Activated CD8-positive, alpha-beta memory T cell treated with anti-CD3 and anti-CD28 coated beads for 36 hours (primary cell): Measurements from ENCODE around the gene RNASEH2B. TPM values are rescaled to one million over a fixed set of nuclear protein-coding genes. Genes with fewer than 3 reads are reported as not detected.

Experiments used
- CTCF ChIA-PET: fragments of 350-600 bp; sonication (Branson Sonifier 250); formaldehyde crosslinking; loops from one replicate; lab custom pipeline; 2021; ENCODE audit warnings: antibody characterized with exemption; lab: Charles Lee
- POLR2A ChIA-PET: fragments of 350-600 bp; sonication (Branson Sonifier 250); formaldehyde crosslinking; loops from one replicate; lab custom pipeline; 2021; ENCODE audit warnings: antibody characterized with exemption; lab: Charles Lee
- total RNA-seq, 2 experiments: library from RNA; stranded (reverse); gene quantifications; one replicate each; pipeline ENCODE4 v1.2.3, GENCODE V29; 2021

RNASEH2B gene
- total RNA-seq, 2 experiments from 2014 or later: 66.4 to 68.3 TPM

DNA sequence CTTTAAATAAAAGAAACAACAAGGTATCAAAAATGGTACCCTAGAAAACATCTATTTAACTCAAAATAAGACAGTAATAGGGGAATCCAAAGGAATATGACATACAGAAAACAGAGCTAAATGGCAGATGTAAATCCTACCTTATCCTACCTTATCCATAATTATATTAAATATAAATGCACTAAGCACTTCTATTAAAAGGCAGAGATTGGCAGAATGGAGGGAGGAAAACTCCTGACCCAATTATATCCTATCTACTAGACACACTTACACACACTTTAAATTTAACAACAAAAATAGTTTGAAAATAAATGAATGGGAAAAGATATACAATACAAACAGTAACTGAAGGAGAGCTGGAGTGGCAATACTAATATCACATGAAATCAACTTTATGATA, 14.4 kb downstream of the RNASEH2B start:
- CTCF ChIA-PET: interaction anchor here (1.8 kb wide), 1 partner anchor 12 kb away, joined by 4 read pairs; no protein-coding TSS in a partner anchor

DNA sequence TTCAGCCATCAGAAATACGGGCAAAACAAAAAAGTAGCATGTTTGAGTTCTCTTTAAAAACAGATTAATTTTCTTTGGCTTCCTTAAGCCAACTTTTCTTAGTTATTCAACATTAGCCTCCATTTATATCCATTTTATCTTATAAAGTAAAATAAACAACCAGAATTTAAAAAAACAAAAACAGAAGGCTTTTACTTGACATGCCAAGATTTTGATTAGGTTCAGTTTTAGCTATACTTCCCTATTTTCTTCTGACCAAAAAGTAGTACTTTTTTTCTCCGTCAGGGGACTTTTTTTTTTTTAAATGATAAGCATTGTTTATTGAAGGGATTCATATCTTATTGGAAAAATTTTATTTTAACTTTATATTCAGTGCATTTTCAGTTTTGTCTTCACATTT, 18.1 kb downstream of the RNASEH2B start:
- POLR2A ChIA-PET: no interaction called here
- CTCF ChIA-PET: no interaction called here

More for the DNA sequence above, 14.4 kb downstream of the RNASEH2B start:
- POLR2A ChIA-PET: no interaction called here

DNA sequence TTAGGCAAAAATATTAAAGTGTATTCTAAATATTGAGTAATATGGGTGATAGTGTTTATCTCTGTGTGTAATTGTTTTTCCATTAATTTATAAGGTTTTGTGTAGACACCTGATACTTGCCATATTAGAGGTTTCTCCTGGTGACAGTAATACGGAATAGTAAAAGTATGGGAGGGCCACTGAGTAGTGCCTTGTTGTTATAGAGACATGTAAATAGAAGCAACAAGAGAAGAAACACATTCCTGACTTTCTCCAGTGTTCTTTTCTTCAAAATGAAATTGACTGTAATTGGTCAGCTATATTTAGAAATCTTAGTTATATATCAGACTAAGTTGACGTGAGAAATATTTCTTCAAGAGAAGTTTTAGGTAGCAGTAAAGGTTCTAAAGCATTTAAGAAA, 18.5 kb downstream of the RNASEH2B start:
- CTCF ChIA-PET: no interaction called here
- POLR2A ChIA-PET: no interaction called here

DNA sequence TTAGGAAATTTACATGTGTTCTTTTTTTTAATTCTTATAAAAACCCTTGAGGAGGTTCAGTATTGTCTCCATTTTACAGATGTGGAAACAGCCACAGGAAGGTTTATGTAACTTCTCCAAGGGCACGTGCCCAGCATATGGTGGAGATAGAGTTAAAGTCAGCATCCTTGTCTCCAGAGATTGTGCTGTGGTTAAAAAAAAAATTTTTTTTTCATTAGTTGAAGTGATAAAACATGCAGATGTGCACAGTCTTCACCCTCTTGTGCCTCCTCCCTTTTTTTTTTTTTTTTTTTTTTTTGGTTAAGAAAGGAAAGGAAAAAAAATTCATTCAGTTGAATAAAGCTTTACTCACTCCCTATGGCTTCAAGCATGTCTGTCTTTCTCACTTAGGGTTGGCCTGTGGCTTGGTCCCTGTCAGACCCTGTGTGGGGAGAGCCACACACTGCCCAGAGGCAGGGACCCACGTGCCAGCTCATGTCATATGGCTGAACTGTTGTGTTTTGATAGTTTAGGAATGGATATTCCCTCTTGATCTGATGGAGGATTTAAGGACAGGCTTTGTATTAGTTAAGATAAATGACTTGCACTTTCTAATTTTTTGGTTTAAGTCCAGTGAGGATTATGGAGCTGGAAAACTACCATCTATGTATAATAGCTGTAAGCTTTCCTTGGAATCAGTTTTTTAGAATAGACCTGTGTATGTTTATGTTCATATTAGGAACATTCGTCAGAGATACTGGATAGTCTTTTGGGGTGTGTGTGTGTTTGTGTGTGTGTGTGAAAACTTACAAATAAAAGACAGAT, 19.3 kb downstream of the RNASEH2B start:
- POLR2A ChIA-PET: interaction anchor here (0.5 kb wide), 1 partner anchor 177 kb away, joined by 3 read pairs; no protein-coding TSS in a partner anchor
- CTCF ChIA-PET: no interaction called here

DNA sequence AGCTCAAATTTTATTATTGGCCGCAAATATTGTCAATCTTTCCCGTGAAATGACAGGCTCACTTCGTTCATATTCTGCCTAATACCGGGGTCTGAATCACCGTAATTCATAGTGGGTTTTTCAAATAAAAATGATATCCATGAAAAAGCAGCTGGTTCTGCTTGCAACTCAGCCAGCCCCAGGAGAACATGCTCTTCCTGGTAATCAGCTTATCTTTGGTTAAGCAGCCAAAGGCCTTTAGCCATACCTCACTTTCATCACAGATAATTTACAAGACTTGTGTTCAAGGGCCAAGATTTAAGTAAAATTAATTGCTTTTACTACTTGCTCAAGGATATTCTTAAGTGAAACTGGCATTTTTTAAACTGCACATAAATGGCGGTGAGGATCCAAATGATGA, 22.5 kb downstream of the RNASEH2B start:
- CTCF ChIA-PET: interaction anchor here (1.1 kb wide), 1 partner anchor 20 kb away, joined by 3 read pairs; no protein-coding TSS in a partner anchor
- POLR2A ChIA-PET: no interaction called here

DNA sequence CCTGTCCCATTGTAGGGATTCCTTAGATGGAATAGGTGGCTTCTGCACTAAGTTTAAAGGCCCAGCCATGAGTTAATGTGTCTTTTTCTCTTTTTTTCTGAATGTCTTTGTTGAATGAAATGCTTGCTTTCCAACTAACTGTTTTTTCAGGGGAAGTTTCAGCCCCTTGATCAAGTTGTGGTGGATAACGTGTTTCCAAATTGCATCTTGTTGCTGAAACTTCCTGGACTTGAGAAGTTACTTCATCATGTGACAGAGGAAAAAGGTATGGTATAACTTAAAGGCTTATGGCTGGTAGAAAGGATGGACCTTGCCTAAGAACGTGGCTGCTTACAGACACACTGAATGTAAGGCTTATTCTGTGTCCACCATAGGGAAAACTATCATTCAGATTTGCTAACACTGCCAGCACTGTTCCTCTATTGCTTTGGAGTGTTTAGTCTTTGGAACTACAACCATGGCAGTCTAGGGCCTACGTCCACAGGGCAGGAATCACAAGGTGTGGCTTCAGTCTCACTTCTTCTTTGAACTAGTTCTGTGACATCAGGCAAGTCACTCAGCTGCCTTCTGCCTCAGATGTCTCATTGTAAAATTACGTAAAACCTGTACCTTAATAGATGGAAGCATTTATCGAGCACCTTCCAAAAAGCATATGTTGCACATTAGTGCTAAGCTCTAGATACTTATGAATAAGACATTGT, 25.3 kb downstream of the RNASEH2B start:
- ChIA-PET POLR2A (no interaction called here), CTCF (no interaction called here)

DNA sequence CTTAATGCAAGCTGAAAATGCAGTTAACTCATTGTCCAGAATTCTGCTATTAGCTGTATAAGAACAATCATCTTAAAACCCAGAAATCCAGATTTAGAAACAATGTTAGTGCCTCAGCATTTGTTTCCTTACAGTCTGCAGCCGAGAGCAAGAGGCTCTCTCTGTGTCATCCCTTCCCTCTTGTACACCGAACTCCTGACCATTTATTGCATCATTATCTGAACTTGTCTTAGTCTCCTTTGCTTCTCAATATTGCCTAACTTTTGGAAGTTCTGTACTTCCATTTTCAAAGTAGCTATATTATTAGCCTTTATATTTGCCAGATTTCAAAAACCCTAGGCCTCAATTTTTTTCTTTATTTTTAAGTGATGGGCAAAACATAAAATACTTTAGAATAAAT, 27.1 kb downstream of the RNASEH2B start:
- CTCF ChIA-PET: no interaction called here
- POLR2A ChIA-PET: no interaction called here

DNA sequence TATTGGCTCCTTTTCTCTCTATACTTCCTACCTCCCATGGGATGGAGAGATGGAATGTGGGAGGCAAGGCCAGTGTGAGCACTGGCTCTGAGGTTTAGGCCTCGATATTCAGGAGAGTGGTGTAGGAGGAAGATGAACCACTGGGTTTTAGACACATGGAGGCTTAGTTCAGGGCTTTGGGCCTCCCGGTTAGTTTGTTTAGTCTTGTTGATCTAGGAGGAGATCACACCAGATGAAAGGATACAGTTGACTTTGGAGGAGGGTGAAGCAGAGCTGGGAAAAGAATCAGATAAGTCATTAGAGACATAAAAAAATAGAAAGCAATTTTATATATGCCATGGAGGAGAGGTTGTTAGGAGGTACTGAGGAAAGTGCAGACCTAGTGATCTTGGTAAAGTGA, 30.9 kb downstream of the RNASEH2B start:
- CTCF ChIA-PET: no interaction called here
- POLR2A ChIA-PET: no interaction called here

DNA sequence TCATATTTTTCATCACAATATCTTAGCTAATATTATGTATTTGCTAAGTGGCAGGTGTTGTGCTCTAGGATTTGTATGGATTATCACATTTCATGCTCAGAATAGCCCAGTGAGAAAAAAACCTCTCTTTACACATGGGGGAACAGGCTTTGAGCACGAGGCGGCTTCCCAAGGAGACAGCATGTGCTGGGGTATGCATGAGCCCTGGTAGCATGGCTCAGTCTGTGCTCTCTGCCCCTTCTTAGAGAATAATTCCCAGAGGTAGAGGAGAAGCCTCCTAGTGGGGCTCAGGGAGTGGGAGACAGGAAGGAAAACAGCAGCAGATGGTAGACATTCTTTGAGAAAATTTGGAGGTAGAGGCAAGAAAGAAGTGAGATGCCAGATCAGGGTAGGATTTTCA, 31.6 kb downstream of the RNASEH2B start:
- ChIA-PET POLR2A (no interaction called here), CTCF (no interaction called here)

DNA sequence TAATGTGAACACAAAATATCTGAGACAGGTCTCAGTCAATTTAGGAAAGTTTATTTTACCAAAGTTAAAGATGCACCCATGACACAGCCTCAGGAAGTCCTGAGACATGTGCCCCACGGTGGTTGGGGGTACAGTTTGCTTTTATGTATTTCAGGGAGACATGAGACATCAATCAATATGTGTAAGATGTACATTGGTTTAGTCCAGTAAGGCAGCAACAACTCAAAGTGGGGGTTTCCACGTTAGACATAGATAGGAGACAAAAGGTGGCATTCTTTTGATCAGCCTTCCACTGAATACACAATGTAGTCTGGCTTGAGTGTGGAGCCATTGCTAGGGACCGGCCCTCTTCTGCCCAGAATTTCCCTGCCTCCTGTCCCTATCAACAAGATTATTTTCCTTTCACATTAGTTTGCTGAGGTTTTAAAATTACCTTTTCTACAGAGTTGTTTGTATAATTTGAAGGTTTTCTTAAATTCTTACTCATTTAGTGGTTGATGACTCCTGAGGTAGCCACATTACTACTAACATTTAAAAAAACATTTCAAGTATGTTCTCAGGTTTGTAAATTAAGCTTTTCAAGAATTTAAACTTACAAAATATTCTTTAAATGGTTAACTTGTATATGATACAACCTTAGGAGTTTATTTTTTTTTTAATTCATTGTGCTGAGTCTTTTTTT, 33.2 kb downstream of the RNASEH2B start:
- ChIA-PET POLR2A (no interaction called here), CTCF (no interaction called here)

DNA sequence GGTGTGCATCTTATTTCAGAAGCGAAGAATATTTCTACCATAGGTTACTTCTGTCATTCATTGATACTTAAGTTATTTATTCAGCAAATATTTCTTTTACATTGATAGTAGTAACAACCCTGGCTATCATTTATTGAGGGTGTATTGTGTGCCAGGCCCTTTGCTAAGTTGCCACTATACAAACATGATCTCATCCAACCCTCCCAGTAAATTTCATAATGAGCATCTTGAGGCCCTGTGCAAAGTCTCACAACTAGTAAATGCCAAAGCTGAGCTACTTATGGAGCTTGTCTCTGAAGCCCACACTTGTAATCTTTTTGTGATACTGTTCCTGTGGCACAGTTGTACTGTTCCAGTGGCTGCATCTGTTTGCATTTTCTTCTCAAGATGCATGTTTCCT, 36.1 kb downstream of the RNASEH2B start:
- ChIA-PET POLR2A (no interaction called here), CTCF (no interaction called here)

DNA sequence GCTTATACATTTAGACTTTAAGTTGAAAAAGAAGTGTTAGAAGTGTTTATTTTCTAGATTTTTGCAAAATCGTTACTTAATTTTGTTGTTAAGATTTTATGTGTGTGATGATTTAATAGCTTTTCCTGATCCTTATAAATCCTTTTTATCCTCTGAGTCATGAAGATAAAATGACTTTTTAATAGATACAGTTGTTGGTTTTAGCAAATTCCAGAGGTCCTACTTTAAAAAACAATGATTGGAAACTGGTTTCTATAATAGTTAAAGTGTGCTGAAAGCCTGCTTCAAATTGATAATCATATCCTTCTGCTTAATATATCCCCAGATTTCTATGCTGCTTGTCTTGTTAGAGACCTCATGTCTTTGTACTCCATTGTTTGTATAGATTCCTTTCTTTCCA, 39.0 kb downstream of the RNASEH2B start:
- ChIA-PET POLR2A (no interaction called here), CTCF (no interaction called here)

DNA sequence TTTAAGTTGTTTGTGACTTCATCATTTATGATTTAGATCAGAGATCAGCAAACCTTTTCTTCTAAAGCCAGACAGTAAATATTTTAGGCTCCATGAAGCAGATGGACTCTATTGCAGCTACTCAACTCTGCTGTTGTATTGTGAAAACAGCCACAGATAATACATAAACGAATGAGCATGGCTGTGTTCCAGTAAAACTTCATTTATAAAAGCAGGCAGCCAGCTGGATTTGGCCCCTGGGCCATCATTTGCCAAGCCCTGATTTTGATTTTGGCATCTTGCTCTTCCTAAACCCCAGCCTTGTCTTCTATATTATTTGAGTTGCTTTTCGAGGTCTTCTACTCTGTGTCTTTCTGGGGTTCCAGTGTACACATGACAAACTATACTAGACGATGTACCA, 41.3 kb downstream of the RNASEH2B start:
- ChIA-PET CTCF (no interaction called here), POLR2A (no interaction called here)

DNA sequence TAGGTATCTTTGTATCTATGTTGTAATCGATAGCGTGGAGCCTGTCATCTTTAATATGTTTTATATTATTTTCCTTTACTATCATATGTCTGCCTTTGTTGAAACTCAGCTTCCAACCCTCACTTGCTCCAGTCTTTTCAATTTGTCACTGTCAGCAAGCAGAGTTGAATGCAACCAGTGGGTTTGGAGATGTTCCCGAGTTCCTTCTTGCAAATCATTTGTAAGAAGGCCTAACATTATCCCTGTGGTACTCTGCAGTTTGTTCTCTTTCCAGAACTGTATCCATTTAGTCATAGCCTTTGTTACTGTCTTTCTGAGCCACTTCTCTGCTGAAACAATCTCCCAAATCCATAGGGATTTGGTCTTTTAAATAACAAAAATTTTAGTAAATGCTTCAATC, 41.8 kb downstream of the RNASEH2B start:
- POLR2A ChIA-PET: interaction anchor here (0.6 kb wide), 1 partner anchor 1034 kb away, joined by 3 read pairs; no protein-coding TSS in a partner anchor
- CTCF ChIA-PET: no interaction called here

DNA sequence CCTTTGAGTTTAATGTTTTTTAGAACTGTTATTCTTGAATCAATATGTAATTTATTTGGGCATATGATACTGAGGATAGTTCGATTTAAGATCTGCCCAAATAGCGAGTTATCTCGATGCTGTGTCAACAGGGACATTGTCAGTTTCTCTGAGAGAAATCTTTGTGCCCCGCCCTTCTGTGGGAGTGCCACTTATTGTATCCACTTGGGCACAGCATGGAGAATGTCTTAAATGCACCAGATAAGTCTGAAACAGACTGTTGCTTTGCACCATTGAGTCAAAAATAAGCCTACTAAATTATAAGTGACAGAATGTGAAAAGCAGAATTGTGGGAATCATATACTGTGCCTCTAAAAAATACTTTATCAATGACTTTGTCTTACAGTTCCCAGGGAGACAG, 45.6 kb downstream of the RNASEH2B start:
- ChIA-PET POLR2A (no interaction called here), CTCF (no interaction called here)

DNA sequence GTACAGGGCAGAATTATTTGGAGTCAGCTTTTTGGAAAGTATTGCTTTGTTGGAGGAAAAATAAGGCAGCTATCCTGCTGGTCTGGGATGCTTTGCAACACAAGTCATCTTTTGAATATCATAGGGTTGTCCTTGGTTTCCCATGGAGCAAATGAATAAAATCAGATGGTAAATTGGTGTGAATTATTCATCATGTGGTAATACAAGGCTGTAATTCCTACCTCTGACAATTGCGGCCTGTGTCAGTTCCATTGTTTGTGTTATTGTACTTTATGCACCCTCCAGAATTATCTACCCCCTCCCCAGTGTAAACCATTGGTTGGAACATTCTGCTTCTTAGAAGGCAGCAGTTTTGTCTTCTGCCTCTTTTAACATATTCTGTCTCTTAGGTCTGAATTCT, 46.2 kb downstream of the RNASEH2B start:
- POLR2A ChIA-PET: no interaction called here
- CTCF ChIA-PET: no interaction called here

DNA sequence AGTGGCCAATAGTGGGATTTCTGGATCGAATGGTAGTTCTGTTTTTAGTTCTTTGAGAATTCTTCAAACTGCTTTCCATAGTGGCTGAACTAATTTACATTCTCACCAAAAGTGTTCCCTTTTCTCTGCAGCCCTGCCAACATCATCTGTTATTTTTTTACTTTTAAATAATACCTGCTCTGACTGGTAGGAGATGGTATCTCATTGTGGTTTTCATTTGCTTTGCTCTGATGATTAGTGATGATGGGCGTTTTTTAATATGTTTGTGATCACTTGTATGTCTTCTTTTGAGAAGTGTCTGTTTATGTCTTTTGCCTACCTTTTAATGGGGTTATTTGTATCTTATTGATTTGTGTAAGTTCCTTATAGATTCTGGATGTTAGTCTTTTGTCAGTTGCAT, 48.0 kb downstream of the RNASEH2B start:
- ChIA-PET CTCF (no interaction called here), POLR2A (no interaction called here)

DNA sequence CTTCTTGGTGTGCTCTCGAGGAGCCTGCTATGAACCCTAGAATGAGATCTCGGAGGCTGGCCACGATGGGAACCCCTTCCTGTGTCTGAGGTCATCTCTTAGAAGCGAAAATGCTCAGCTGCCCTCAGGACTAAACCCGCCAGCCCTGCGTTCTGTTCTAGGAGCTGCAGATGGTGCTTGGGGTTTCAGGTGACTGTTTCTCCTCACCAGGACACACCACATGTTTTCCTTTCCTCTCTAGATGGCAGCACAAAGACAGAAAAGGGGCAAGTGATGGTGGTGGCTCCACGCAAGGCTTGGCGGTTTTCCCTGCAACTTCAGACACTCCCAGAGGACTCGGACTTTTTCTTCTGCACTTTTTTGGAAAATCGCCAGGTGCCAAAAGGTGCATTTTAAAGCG, 60.1 kb downstream of the RNASEH2B start:
- ChIA-PET POLR2A (no interaction called here), CTCF (no interaction called here)

DNA sequence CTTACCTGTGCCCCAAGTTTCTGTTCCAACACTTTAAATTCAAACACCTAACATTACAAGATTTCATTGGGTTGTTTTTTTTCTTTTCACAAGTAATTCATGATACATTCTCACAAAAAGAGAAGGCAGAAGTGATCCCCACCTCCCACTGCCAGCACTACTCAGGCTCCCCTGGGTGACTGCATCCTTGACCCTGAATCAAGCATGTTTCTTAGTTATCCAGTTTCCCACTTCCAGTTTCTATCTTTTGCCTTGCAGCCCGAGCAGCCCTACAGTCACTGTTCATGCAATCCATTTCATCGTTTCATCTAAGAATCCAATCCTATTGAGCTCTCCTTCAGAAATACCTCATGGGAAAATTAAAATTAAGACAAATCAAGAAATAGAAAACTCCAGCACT, 61.4 kb downstream of the RNASEH2B start:
- POLR2A ChIA-PET: no interaction called here
- CTCF ChIA-PET: no interaction called here

DNA sequence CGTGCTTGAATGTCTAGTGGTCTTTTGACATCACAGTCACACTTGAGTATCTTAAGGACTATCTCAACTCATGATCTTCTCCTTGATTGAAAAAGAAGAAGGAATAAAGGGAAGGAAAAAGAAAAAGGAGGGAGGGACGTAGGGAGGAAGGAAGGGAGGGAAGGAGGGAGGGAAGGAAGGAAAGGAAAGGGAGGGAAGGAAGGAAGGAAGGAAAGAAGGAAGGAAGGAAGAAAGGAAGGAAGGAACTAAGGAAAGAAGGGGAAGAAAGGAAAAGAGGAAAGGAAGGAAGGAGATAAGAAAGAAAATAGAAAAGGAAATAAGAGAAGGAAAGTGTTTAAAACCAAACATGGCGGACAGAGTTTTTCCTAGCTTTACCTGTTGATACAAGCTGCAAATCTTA, 64.7 kb downstream of the RNASEH2B start:
- CTCF ChIA-PET: no interaction called here

More for the DNA sequence above, 64.7 kb downstream of the RNASEH2B start:
- POLR2A ChIA-PET: no interaction called here
